HG02981 (cell line): ENCODE measurements around the gene LBHD2.

ENCODE experiments used
- ATAC-seq: cut with Tn5 transposase; IDR thresholded peaks from one replicate; pipeline ENCODE4 v1.9.1; 2021; ENCODE audit warnings: mild to moderate bottlenecking, moderate library complexity; ENCODE audit not compliant: unreplicated experiment

Gene LBHD2

GRCh38 chr14:103129301-103130016, 45.4 kb downstream of the LBHD2 start:
- ATAC-seq: no peak

DNA sequence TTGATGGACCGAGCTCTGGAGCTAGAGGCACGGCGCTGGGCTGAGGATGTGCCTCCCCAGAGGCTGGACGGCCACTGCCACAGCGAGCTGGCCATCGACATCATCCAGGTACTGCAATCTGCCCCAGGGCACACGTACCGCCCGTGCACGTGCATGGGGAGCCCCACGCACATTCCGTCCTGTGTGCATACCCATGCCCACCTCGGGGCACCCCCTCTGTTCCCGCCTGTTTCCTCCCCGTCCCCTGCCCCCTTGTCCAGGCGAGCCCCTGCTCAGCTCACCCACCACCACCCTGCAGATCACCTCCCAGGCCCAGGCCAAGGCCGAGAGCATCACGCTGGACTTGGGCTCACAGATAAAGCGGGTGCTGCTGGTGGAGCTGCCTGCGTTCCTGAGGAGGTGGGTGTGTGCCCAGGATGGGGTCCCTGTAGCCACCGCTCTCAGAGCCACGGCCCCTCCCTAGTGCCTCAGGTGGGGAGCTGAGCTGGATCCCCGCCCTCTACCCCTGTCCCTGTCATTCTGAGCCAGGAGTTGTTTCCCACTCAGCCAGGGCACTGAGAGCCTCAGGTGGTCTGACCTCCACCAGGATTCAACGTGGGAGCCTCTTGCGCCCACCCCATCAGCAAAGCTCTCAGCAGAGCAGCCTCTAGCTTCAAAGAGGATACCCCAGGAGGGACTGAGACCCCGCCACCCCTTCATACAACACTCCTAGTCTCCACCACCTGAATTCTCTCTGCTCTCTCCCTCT, 46.2 kb downstream of the LBHD2 start:
- no peak for ATAC-seq

GRCh38 chr14:103130965-103131364, 47.0 kb downstream of the LBHD2 start:
- no peak for ATAC-seq

- no peak for ATAC-seq
Measured at GRCh38 chr14:103131580-103131979, 47.6 kb downstream of the LBHD2 start.

GRCh38 chr14:103132381-103133209, 48.6 kb downstream of the LBHD2 start:
- ATAC-seq: no peak

DNA sequence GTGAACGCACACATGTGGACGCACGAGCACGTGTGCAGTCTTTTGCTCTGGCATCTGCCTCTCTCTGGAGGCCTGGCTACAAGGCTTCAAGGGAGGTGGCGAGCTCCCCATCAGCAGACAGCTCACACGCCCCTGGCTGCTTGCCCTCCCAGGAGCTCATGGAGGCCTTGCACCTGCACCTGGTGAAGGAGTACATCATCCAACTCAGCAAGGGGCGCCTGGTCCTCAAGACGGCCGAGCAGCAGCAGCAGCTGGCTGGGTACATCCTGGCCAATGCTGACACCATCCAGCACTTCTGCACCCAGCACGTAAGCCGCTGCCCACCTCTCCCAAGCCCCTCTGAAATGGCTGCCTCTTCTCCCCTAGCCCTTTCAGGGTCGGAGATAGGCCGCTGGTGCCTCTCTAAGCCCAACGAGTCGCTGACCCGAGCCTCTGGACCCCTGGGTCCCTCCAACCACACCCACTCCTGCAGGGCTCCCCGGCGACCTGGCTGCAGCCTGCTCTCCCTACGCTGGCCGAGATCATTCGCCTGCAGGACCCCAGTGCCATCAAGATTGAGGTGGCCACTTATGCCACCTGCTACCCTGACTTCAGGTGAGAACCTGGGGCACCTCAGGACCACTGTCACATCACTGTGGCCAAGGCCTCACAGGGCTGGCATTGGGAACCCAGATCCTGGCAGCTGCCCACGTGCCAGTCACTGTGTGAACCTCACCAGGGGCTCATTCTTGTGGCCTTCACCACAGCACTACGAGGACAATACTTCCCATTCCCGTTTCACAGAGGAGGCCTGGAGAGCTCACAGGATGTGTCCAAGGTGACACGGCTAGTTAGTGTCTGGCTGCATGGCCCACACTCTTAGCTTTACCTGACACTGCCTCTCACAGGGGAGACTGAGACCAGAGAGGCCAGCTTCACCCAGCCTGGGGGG, 49.5 kb downstream of the LBHD2 start:
- no peak for ATAC-seq

DNA sequence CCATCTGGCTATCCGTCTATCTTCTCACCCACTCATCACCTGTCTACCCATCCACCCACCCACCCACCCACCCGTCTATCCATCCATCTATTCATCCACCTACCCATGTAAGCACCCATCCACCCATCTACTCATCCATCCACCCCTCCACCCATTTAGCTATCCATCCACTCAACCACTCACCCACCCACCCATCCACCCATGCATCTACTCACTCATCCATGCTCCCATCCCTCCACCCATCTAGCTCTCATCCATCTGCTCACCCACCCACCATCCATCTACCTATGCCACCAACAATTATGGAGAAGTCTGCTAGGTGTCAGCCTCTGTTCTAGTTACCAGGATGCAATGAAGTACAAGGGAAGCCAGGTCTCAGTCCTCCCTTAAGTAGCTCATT, 50.4 kb downstream of the LBHD2 start:
- ATAC-seq: no peak

- ATAC-seq: no peak
Measured at GRCh38 chr14:103134919-103135318, 50.9 kb downstream of the LBHD2 start.

DNA sequence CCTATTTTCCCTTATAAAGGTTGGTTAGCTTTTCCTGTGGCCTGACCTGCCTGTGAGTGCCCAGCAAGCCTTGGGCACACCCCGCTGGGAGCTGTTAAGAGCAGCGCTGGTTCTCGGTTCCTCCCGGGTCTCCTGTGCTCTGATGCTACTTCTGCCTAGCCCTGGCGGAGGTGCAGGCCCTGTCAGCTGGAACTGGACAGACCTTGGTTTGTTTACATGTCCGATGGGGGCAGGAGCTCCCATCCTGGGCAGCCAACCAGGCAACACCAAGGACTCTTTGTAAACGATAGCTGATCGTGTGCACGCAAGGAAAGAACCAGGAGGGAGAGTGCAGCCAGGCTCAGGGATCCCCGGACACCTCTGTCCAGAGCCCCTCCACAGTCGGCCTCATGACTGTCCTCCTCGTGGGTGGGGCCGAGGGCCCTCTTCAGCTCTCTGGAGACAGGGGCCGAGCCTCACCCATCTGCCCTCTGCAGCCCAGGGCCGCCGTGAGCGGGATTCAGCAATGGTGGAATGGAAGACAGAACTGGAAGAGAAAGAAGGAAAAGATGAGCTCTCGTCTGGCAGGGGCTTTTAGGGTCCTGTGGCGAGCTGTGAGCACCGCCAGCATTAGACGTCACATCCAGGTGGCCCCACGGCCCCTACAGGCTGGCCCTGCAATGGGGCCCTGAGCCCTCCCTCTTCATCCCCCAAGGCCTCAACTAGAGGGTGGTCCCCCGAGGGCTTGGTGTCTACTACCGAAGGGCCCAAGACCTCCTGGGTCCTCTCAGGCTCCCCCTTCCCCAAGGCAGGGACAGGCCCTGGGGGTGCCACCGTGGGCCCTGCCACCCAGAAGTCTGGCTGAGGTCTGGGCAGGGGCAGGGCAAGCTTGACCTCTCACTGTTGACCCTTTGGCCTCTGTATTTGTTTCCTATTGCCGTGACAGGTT, 51.6 kb downstream of the LBHD2 start:
- ATAC-seq: no peak

- ATAC-seq: no peak
Measured at GRCh38 chr14:103136388-103137271, 52.6 kb downstream of the LBHD2 start.

DNA sequence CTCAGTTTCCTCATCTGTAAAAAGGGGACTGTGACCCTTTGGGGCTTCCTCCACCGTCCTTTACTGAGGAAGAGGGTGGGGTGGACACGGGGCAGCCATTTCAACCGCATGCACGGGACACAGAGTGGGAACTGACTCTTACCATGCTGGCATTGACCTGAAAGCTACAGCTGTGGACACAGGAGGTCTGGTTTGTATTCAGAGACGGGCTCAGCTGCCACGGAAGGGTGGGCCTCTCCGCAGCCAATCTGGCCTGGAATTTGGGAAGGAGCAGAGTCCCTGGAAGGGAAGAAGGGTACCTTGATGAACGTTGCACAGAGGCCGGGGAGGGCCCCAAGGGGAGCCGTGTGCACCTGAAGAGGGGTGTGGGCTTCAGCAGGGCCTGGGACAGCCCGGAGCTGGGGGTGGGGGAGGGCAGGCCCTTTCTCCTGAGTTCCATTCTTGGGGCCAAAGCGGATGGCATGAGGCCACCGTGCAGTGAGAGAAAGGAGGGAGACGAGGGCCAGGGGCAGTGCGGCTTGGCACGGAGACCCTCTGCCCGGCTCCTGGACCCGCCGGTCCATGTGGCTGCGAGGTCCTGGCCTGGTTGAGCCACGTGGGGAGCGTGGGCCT, 53.8 kb downstream of the LBHD2 start:
- no peak for ATAC-seq

DNA sequence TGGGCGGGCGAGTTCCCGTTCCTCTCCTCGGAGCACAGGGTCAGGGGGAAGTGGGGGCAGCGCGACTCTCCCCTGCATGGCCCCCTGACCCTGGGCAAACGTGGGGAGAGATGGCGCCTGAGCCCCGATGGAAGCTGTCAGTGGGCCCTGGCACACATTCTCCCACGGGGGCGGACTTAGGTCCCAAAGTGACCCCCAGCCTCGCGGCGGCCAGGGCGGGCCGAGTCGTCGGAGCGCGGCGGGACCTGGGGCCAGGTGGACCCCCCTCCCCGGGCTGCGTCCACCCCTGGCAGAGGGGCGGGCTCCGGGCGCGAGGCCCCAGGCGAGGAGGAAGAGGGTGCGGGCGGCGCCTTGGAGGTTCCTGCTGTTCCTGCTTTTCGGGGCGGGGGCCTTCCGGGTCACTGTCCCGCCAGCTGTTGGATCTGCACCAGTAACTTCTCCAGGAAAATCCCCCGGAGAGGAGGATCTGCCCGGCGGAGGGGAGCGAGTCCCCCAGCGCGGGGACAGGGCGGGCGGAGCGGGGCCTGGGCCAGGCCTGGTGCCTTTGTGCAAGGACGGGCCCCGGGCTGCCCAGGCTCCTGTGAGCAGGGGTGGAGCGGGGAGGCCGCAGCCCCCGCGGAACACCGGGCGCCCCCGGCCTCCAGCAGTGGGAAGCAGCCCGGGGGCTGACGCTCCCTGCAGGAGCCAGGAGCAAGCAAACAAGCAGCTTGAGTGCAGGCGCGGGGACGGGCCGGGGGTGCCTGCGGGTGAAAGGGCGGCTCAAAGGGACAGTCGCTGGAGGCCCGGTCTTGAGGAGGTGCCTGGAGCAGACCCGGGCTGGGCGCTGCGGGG, 54.5 kb downstream of the LBHD2 start:
- no peak for ATAC-seq

GRCh38 chr14:103139132-103140025, 55.4 kb downstream of the LBHD2 start:
- ATAC-seq: no peak
